C4-2B (cell line): ENCODE data around the gene AGMAT.

ENCODE experiments used
- ZFX ChIP-seq: fragments of 450-650 bp; IDR thresholded peaks from 2 replicates; pipeline ENCODE4 v1.6.1; 2017
- TF ChIP-seq, protein P1 (sequence below): fragments of 450-650 bp; conservative IDR thresholded peaks from 2 replicates; pipeline ENCODE4 v1.5.1; 2017; ENCODE audit warnings: mild to moderate bottlenecking

DNA sequence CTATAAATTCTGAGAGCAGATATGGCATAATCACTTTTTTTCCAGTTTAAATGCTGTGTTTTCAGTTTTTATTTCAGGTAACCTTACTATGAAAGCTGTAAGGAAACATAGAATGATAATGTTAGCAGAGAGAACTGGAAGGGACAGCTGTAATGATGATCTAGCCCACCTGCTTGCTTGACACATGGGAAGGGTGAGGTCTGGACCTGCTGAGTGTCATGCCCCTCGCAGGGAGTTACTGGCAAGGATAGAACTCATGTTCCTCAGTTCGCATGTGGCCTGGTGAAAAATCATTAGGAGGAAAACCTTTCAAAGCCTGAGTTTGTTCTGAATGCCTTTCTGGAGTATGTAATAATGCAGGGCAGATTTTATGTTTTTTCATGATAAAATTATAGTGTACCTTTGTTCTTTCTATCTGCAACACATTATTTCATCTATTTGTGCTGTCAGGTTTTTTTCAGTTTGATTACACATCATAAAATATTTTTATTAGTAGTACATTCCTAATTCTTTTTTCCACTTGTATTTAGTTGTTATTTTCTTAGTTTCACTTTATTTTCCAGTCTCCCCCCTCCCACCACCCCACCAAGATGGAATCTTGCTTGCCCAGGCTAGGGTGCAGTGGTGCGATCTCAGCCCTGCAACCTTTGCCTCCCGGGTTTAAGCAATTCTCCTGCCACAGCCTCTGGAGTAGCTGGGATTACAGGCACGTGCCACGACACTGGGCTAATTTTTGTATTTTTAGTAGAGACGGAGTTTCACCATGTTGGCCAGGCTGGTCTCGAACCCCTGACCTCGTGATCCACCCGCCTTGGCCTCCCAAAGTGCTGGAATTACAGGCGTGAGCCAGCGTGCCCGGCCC lies 40.4 kb upstream of the AGMAT start:
- TF ChIP-seq, protein P1, sequence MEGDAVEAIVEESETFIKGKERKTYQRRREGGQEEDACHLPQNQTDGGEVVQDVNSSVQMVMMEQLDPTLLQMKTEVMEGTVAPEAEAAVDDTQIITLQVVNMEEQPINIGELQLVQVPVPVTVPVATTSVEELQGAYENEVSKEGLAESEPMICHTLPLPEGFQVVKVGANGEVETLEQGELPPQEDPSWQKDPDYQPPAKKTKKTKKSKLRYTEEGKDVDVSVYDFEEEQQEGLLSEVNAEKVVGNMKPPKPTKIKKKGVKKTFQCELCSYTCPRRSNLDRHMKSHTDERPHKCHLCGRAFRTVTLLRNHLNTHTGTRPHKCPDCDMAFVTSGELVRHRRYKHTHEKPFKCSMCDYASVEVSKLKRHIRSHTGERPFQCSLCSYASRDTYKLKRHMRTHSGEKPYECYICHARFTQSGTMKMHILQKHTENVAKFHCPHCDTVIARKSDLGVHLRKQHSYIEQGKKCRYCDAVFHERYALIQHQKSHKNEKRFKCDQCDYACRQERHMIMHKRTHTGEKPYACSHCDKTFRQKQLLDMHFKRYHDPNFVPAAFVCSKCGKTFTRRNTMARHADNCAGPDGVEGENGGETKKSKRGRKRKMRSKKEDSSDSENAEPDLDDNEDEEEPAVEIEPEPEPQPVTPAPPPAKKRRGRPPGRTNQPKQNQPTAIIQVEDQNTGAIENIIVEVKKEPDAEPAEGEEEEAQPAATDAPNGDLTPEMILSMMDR: no peak
- no peak for TF ChIP-seq ZFX
